Uterus (tissue), 4 donors: Measurements from ENCODE around the gene B3GNT3. TPM values are rescaled to one million over a fixed set of nuclear protein-coding genes. Genes with fewer than 3 reads are reported as not detected.

ENCODE experiments used
- DNase-seq, 2 donors: peaks; one replicate each; pipeline ENCODE4 v3.0.0-alpha.2; 2019 to 2020
- H3K27ac ChIP-seq, 2 donors: fragments of 200-600 bp; sonication (generic); 1 replicate in 1 of 2; 2 replicates in 1 of 2; pipeline ENCODE4 v1.5.1; 2016 to 2018
- H3K27me3 ChIP-seq, 2 donors: fragments of 200-600 bp; sonication (generic); one replicate each; pipeline ENCODE4 v1.5.1; 2018 to 2019; ENCODE audit warnings: control low read depth in 1 of 2
- H3K36me3 ChIP-seq, 2 donors: fragments of 200-600 bp; sonication (generic); one replicate each; pipeline ENCODE4 v1.5.1; 2019; ENCODE audit warnings: control low read depth in 1 of 2
- H3K4me1 ChIP-seq, 2 donors: fragments of 200-600 bp; sonication (generic); one replicate each; pipeline ENCODE4 v1.5.1; 2018 to 2019; ENCODE audit warnings: control low read depth in 1 of 2
- H3K4me3 ChIP-seq, 2 donors: fragments of 200-600 bp; sonication (generic); 1 replicate in 1 of 2; 2 replicates in 1 of 2; pipeline ENCODE4 v1.5.1; 2018 to 2019; ENCODE audit warnings: mild to moderate bottlenecking in 1 of 2
- H3K9me3 ChIP-seq, 2 donors: fragments of 200-600 bp; sonication (generic); one replicate each; pipeline ENCODE4 v1.5.1; 2019; ENCODE audit warnings: control low read depth in 1 of 2
- CTCF ChIP-seq, 4 experiments: fragments of 200-600 bp in 2 of 4; fragments of 450-650 bp in 2 of 4; sonication (generic) in 2 of 4; IDR thresholded peaks; one replicate each; pipeline ENCODE4 v1.5.1; 2016 to 2019; ENCODE audit warnings: antibody characterized with exemption in 4 of 4, mild to moderate bottlenecking in 2 of 4, moderate library complexity in 1 of 4
- POLR2A ChIP-seq, 2 donors: fragments of 450-650 bp; IDR thresholded peaks; one replicate each; pipeline ENCODE4 v1.6.1; 2016; ENCODE audit warnings: antibody characterized with exemption in 2 of 2, mild to moderate bottlenecking in 1 of 2, moderate library complexity in 1 of 2
- intact Hi-C: fragments of 100-400 bp; cut with DNase I; formaldehyde crosslinking; loops from one replicate; pipeline ENCODE4 v1.15.1; 2023; ENCODE audit warnings: low total_unique reads
- total RNA-seq, 4 donors: library from RNA; depleted of rRNA in 3 of 4; stranded (reverse); fragments of >200 nt in 3 of 4; gene quantifications; one replicate each; pipeline versions ENCODE4 v1.1.0 to v1.2.4, GENCODE V29; 2014 to 2023
- donor health status: DM: yes; HTN: yes; CAD: no.

Gene B3GNT3
- total RNA-seq, 4 donors from 2014 or later, result 1.4 TPM; not detected in 3

- no peak within 1 kb of the TSS for H3K27ac ChIP-seq
- no peak within 1 kb of the TSS for H3K4me3 ChIP-seq
- no peaks in the 10 kb centered on the region for H3K9me3 ChIP-seq
- intact Hi-C loops, result no loop called here
- no peak for TF ChIP-seq CTCF (IDR thresholded peaks at IDR 0.05)
- no peak for TF ChIP-seq POLR2A (IDR thresholded peaks at IDR 0.05)
- DNase-seq, result no peak
- H3K4me1 ChIP-seq, result peaks cover 0 to 5% of the 10 kb centered on the region in 2 donors
- no peaks in the 10 kb centered on the region for H3K27me3 ChIP-seq
- no peaks in the 10 kb centered on the region for H3K36me3 ChIP-seq
Measured at GRCh38 chr19:17751103-17751911, 43.6 kb upstream of the B3GNT3 start, which contains the start of gene FCHO1. FCHO1 (plus strand) TSS chr19:17751477; CDS start chr19:17755165, 3,688 bp downstream.

- no peak for DNase-seq
- Histone ChIP-seq H3K36me3 (no peaks in the 10 kb centered on the region), H3K4me1 (peaks cover 0 to 5% of the 10 kb centered on the region in 2 donors), H3K4me3 (no peak overlapping the region), H3K9me3 (no peaks in the 10 kb centered on the region), H3K27me3 (no peaks in the 10 kb centered on the region), H3K27ac (no peak overlapping the region)
- intact Hi-C loops, result no loop called here
- TF ChIP-seq CTCF (IDR thresholded peaks at IDR 0.05), result no peak
Measured at GRCh38 chr19:17751912-17752273, 43.0 kb upstream of the B3GNT3 start.

- DNase-seq, result no peak
- Histone ChIP-seq H3K4me3 (no peak overlapping the region), H3K9me3 (no peaks in the 10 kb centered on the region), H3K27ac (no peak overlapping the region), H3K4me1 (no peaks in the 10 kb centered on the region), H3K27me3 (no peaks in the 10 kb centered on the region), H3K36me3 (no peaks in the 10 kb centered on the region)
- intact Hi-C loops, result no loop called here
- TF ChIP-seq CTCF (IDR thresholded peaks at IDR 0.05), result no peak
- no peak for TF ChIP-seq POLR2A (IDR thresholded peaks at IDR 0.05)
Measured at GRCh38 chr19:17752865-17753639, 41.9 kb upstream of the B3GNT3 start.

GRCh38 chr19:17753976-17754375 is 41.0 kb upstream of the B3GNT3 start:
- Histone ChIP-seq H3K27me3 (no peaks in the 10 kb centered on the region), H3K4me3 (no peak overlapping the region), H3K9me3 (no peaks in the 10 kb centered on the region), H3K27ac (no peak overlapping the region), H3K4me1 (no peaks in the 10 kb centered on the region), H3K36me3 (no peaks in the 10 kb centered on the region)
- no peak for TF ChIP-seq CTCF (IDR thresholded peaks at IDR 0.05)
- TF ChIP-seq POLR2A (IDR thresholded peaks at IDR 0.05), result no peak
- intact Hi-C loops, result no loop called here
- no peak for DNase-seq
